PC-3 (cell line): ENCODE data around the gene NFAM1. TPM values are rescaled to one million over a fixed set of nuclear protein-coding genes. Genes with fewer than 3 reads are reported as not detected.

Experiments
- ATAC-seq: fragments of 200-7000 bp; cut with Tn5 transposase; 2 replicates; pipeline ENCODE4 v1.9.1; 2020; ENCODE audit warnings: mild to moderate bottlenecking, moderate library complexity
- BruUV-seq: library from RNA; stranded (reverse); fragments of 400-500 nt; replicated peaks from 2 replicates; lab custom pipeline; 2021; lab: Mats Ljungman, UMichigan
- CTCF ChIA-PET: fragments of 300-600 bp; sonication (Branson Sonifier 250); formaldehyde crosslinking; loops from one replicate; lab custom pipeline; 2022; ENCODE audit warnings: antibody characterized with exemption; lab: Charles Lee
- POLR2A ChIA-PET: fragments of 300-600 bp; sonication (Branson Sonifier 250); formaldehyde crosslinking; loops from one replicate; lab custom pipeline; 2022; ENCODE audit warnings: antibody characterized with exemption; ENCODE audit not compliant: unreplicated experiment; lab: Charles Lee
- DNase-seq: peaks from one replicate; pipeline ENCODE4 v3.0.0-alpha.2; 2015
- H2AFZ ChIP-seq: fragments of 300-600 bp; sonication (generic); 2 replicates; pipeline ENCODE4 v1.6.0; 2016; ENCODE audit warnings: antibody characterized with exemption, low read length
- H3F3A ChIP-seq: fragments of 300-600 bp; sonication (generic); one replicate; pipeline ENCODE4 v1.6.0; 2017; ENCODE audit warnings: antibody characterized with exemption, low read length, control low read depth, mild to moderate bottlenecking; ENCODE audit not compliant: unreplicated experiment
- H3K27ac ChIP-seq: fragments of 300-600 bp; sonication (generic); 2 replicates; pipeline ENCODE4 v1.5.1; 2016; ENCODE audit warnings: mild to moderate bottlenecking, low read length
- H3K27me3 ChIP-seq: fragments of 300-600 bp; sonication (generic); 2 replicates; pipeline ENCODE4 v1.6.1; 2016; ENCODE audit warnings: low read length, mixed read lengths
- H3K36me3 ChIP-seq: fragments of 300-600 bp; sonication (generic); 2 replicates; pipeline ENCODE4 v1.6.1; 2016; ENCODE audit warnings: low read depth, mixed run types, low read length, mixed read lengths
- H3K4me1 ChIP-seq: fragments of 300-600 bp; sonication (generic); 2 replicates; pipeline ENCODE4 v1.5.1; 2016; ENCODE audit warnings: low read length; ENCODE audit not compliant: insufficient read depth
- H3K4me2 ChIP-seq: fragments of 300-600 bp; sonication (generic); 2 replicates; pipeline ENCODE4 v1.6.0; 2016; ENCODE audit warnings: low read length
- H3K4me3 ChIP-seq: fragments of 300-600 bp; sonication (generic); 2 replicates; pipeline ENCODE4 v1.5.1; 2016; ENCODE audit warnings: mild to moderate bottlenecking, low read length, mixed read lengths
- H3K79me2 ChIP-seq: fragments of 300-600 bp; sonication (generic); 2 replicates; pipeline ENCODE4 v1.6.1; 2017; ENCODE audit warnings: low read length, mixed read lengths
- H3K9ac ChIP-seq: fragments of 300-600 bp; sonication (generic); 2 replicates; pipeline ENCODE4 v1.6.0; 2016; ENCODE audit warnings: mild to moderate bottlenecking, low read length
- H3K9me2 ChIP-seq: fragments of 300-600 bp; sonication (generic); replicated peaks from 2 replicates; pipeline ENCODE4 v1.6.1; 2016; ENCODE audit warnings: mixed run types, low read length, mixed read lengths
- H3K9me3 ChIP-seq: fragments of 300-600 bp; sonication (generic); 2 replicates; pipeline ENCODE4 v1.6.1; 2016; ENCODE audit warnings: low read length, mixed read lengths
- H4K20me1 ChIP-seq: fragments of 300-600 bp; sonication (generic); 2 replicates; pipeline ENCODE4 v1.6.1; 2016; ENCODE audit warnings: low read length, mixed read lengths
- CTCF ChIP-seq: fragments of 300-600 bp; sonication (generic); conservative IDR thresholded peaks from 2 replicates; pipeline ENCODE4 v1.5.1; 2017; ENCODE audit warnings: antibody characterized with exemption, low read depth, mild to moderate bottlenecking, low read length
- EZH2 ChIP-seq: fragments of 300-600 bp; sonication (generic); IDR thresholded peaks from one replicate; pipeline ENCODE4 v1.6.1; 2017; ENCODE audit warnings: antibody characterized with exemption, mild to moderate bottlenecking, low read length; ENCODE audit not compliant: unreplicated experiment
- EZH2phosphoT487 ChIP-seq: fragments of 300-600 bp; sonication (generic); IDR thresholded peaks from 2 replicates; pipeline ENCODE4 v1.6.1; 2018; ENCODE audit warnings: mild to moderate bottlenecking, antibody characterized with exemption, low read length, borderline replicate concordance
- intact Hi-C: fragments of 100-400 bp; cut with micrococcal nuclease; formaldehyde crosslinking; loops from 2 replicates; pipeline ENCODE4 v1.9.0; 2023
- total RNA-seq: library from RNA; depleted of rRNA; stranded (reverse); fragments of >200 nt; gene quantifications from 2 replicates; pipeline ENCODE4 v1.2.3, GENCODE V29; 2014

NFAM1 gene
- total RNA-seq, 1 experiment from 2014 or later: 0.11 TPM

GRCh38 chr22:42380769-42381551 is 51.2 kb downstream of the NFAM1 start:
- no TSS peak for BruUV-seq

GRCh38 chr22:42379966-42380537 is 52.2 kb downstream of the NFAM1 start:
- no peaks in the 10 kb centered on the region for H3K36me3 ChIP-seq
- CTCF ChIA-PET: no interaction called here
- intact Hi-C loops: loop anchor here (5.0 kb wide), 1 partner anchor 57 kb away; no protein-coding TSS in a partner anchor

More at GRCh38 chr22:42380769-42381551, 51.2 kb downstream of the NFAM1 start:
- H3K9ac ChIP-seq: no peak overlapping the region
- CTCF ChIA-PET: no interaction called here
- no peaks in the 10 kb centered on the region for H3K36me3 ChIP-seq
- TF ChIP-seq EZH2: no peak
- no peak for TF ChIP-seq CTCF
- TF ChIP-seq EZH2phosphoT487: no peak
- H2AFZ ChIP-seq: no peak overlapping the region
- no peak overlapping the region for H3K4me2 ChIP-seq
- ATAC-seq (no peak), DNase-seq (no peak)
- H4K20me1 ChIP-seq: no peaks in the 10 kb centered on the region
- intact Hi-C loops: no loop called here
- no peaks in the 10 kb centered on the region for H3K4me1 ChIP-seq
- no peak overlapping the region for H3K27ac ChIP-seq
- H3K9me2 ChIP-seq: no peaks in the 10 kb centered on the region
- POLR2A ChIA-PET: interaction anchor here (0.6 kb wide), 1 partner anchor 150 kb away, joined by 4 read pairs; no protein-coding TSS in a partner anchor
- H3K9me3 ChIP-seq: no peaks in the 10 kb centered on the region
- no peaks in the 10 kb centered on the region for H3K79me2 ChIP-seq
- H3K4me3 ChIP-seq: no peak overlapping the region
- H3K27me3 ChIP-seq: no peaks in the 10 kb centered on the region
- H3F3A ChIP-seq: no peaks in the 10 kb centered on the region

More at GRCh38 chr22:42379966-42380537, 52.2 kb downstream of the NFAM1 start:
- DNase-seq (no peak), ATAC-seq (no peak)
- H3K4me3 ChIP-seq: no peak overlapping the region
- H3F3A ChIP-seq: no peaks in the 10 kb centered on the region
- BruUV-seq: no TSS peak
- TF ChIP-seq EZH2phosphoT487: no peak
- TF ChIP-seq CTCF: no peak
- no peak for TF ChIP-seq EZH2
- H3K9ac ChIP-seq: no peak overlapping the region
- no peaks in the 10 kb centered on the region for H3K79me2 ChIP-seq
- no peak overlapping the region for H2AFZ ChIP-seq
- no peak overlapping the region for H3K4me2 ChIP-seq
- no peaks in the 10 kb centered on the region for H3K27me3 ChIP-seq
- H3K4me1 ChIP-seq: no peaks in the 10 kb centered on the region
- H3K9me2 ChIP-seq: no peaks in the 10 kb centered on the region
- H3K9me3 ChIP-seq: no peaks in the 10 kb centered on the region
- no peak overlapping the region for H3K27ac ChIP-seq
- POLR2A ChIA-PET: no interaction called here
- no peaks in the 10 kb centered on the region for H4K20me1 ChIP-seq
